C4-2B (cell line): Measurements from ENCODE around the gene CADPS2.

Experiments
- H3K27ac ChIP-seq: fragments of 450-650 bp; 2 replicates; pipeline ENCODE4 v1.5.1; 2017
- CTCF ChIP-seq: fragments of 450-650 bp; conservative IDR thresholded peaks from 2 replicates; pipeline ENCODE4 v1.5.1; 2017; ENCODE audit warnings: mild to moderate bottlenecking
- ZFX ChIP-seq: fragments of 450-650 bp; IDR thresholded peaks from 2 replicates; pipeline ENCODE4 v1.6.1; 2017

The CADPS2 gene

GRCh38 chr7:122305475-122306319 lies 580.6 kb downstream of the CADPS2 start:
- peak overlapping the region; percentile 30; the same call in 1 of the 2 replicates for H3K27ac ChIP-seq
- TF ChIP-seq ZFX (no peak), CTCF (no peak)

GRCh38 chr7:122304996-122305421 lies 581.3 kb downstream of the CADPS2 start:
- no peak for TF ChIP-seq ZFX
- H3K27ac ChIP-seq: peak overlapping the region; percentile 30

- H3K27ac ChIP-seq: peak within 1 kb of the TSS; percentile 30
- TF ChIP-seq CTCF (no peak), ZFX (no peak)
Measured at GRCh38 chr7:122304319-122304975, 581.8 kb downstream of the CADPS2 start, which contains the start of gene FEZF1. Gene FEZF1 (minus strand): TSS chr7:122304750. CDS start chr7:122304437, 313 bp downstream.

- peak overlapping the region; percentile 24; the same call in 1 of the 2 replicates for H3K27ac ChIP-seq
- TF ChIP-seq CTCF (no peak), ZFX (no peak)
Measured at GRCh38 chr7:122303531-122304318, 582.5 kb downstream of the CADPS2 start.

- no peak overlapping the region for H3K27ac ChIP-seq
- TF ChIP-seq ZFX (no peak), CTCF (no peak)
Measured at GRCh38 chr7:122302761-122303530, 583.3 kb downstream of the CADPS2 start.

- no peak overlapping the region for H3K27ac ChIP-seq
- TF ChIP-seq CTCF: no peak
- no peak for TF ChIP-seq ZFX
Measured at GRCh38 chr7:122301858-122302760, 584.2 kb downstream of the CADPS2 start.
